ENCODE measurements around the gene MBD3.
A peak's percentile ranks its signal among the peaks of the same experiment; 100 is the strongest.

The MBD3 gene

DNA sequence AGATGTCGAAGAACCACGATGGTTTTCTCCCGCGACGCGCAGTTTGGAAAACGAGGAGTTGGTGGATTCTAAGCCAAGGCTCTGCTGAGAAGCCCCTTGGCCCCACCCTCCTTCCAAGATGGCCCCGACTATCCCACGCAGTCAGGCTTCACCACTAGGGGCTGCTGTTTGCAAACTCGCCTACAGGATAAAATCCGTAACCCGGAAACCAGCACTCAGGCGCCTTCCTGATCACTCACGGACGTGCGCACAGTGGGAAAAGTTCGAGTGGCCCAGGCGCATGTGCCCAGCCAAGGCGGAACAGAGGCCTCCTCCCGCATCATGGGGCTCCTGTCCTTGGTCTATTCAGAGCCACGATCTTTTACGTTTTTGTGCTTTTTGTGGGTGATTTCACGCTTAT lies 31.8 kb upstream of the MBD3 start:
- Histone ChIP-seq H3K4me1 (ENCODE audit: insufficient read depth, insufficient read length) (peaks cover 37% of the 10 kb centered on the region), H3K36me3 (ENCODE audit: insufficient read depth, insufficient read length, low read length) (peaks cover 79% of the 10 kb centered on the region), H3K9ac (ENCODE audit: insufficient read length, low read depth) (peak overlapping the region; percentile 32), H3K27me3 (ENCODE audit: insufficient read depth, insufficient read length) (no peaks in the 10 kb centered on the region), H3K4me3 (ENCODE audit: insufficient read length, low read depth) (no peak overlapping the region), H3K9me3 (ENCODE audit: insufficient read depth, low read length) (no peaks in the 10 kb centered on the region)
- peak; percentile 59 for DNase-seq (ENCODE audit: low read depth, low spot score)
- TF ChIP-seq YY1 (IDR thresholded peaks at IDR 0.05; ENCODE audit: insufficient read depth, insufficient read length) (peak; percentile 68), SUZ12 (IDR thresholded peaks at IDR 0.05; ENCODE audit: extremely low read depth, insufficient read depth, insufficient read length) (no peak)

DNA sequence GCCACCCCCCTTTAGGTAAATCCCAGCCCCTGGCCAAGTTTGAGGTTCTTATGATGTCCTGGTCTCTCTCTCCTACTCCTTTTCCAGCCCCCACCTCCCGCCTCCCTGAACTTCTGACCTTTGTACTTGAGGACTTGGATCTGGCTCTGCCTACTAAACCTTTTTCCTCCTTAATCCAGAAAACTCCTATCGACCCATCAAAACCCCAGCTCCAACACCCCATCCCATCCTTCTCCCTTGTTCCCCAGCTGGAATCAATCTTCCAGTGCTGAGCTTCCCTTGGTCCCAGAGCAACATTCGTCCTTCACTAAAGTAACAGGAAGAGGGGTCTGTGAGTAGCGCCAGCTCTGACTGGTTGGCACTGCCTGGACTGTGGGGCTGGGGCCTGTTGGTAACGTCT lies 29.9 kb upstream of the MBD3 start:
- DNase-seq (ENCODE audit: low read depth, low spot score) = no peak
- no peak overlapping the region for H3K4me3 ChIP-seq (ENCODE audit: insufficient read length, low read depth)
- peaks cover 2% of the 10 kb centered on the region; the same call in 1 of the 2 replicates for H3K9me3 ChIP-seq (ENCODE audit: insufficient read depth, low read length)
- peak overlapping the region; percentile 67 for H3K9ac ChIP-seq (ENCODE audit: insufficient read length, low read depth)
- H3K27me3 ChIP-seq (ENCODE audit: insufficient read depth, insufficient read length) = no peaks in the 10 kb centered on the region
- peaks cover 92% of the 10 kb centered on the region for H3K36me3 ChIP-seq (ENCODE audit: insufficient read depth, insufficient read length, low read length)
- no peak for TF ChIP-seq SUZ12 (IDR thresholded peaks at IDR 0.05; ENCODE audit: extremely low read depth, insufficient read depth, insufficient read length)
- no peak for TF ChIP-seq YY1 (IDR thresholded peaks at IDR 0.05; ENCODE audit: insufficient read depth, insufficient read length)
- no peak for TF ChIP-seq ZNF274 (IDR thresholded peaks at IDR 0.05; ENCODE audit: low read depth, low read length)
- H3K4me1 ChIP-seq (ENCODE audit: insufficient read depth, insufficient read length) = peaks cover 46% of the 10 kb centered on the region

DNA sequence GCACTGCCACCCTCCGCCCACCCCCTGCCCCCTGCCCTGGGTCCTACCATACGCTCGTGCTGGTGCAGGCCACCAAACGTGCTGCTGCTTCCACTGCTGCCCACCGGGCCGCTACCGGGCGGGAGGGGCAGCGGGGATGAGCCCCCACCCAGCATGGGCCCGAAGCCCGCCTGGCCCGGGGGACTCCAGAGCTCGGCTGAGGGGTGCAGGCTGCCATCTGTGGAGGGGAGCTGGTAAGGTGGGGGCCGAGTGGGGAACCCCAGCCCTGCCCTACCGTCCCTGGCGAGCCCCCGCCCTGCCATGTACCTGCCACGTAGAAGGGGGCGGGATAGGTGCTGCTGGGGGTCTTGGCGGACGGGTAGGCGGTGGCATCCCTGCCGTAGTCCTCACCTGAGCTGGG lies 29.3 kb upstream of the MBD3 start:
- Histone ChIP-seq H3K4me3 (ENCODE audit: insufficient read length, low read depth) (no peak overlapping the region), H3K27me3 (ENCODE audit: insufficient read depth, insufficient read length) (no peaks in the 10 kb centered on the region), H3K9me3 (ENCODE audit: insufficient read depth, low read length) (peaks cover 7% of the 10 kb centered on the region; the same call in 1 of the 2 replicates), H3K9ac (ENCODE audit: insufficient read length, low read depth) (no peak overlapping the region), H3K36me3 (ENCODE audit: insufficient read depth, insufficient read length, low read length) (peaks cover 92% of the 10 kb centered on the region), H3K4me1 (ENCODE audit: insufficient read depth, insufficient read length) (peaks cover 42% of the 10 kb centered on the region)
- TF ChIP-seq SUZ12 (IDR thresholded peaks at IDR 0.05; ENCODE audit: extremely low read depth, insufficient read depth, insufficient read length) = no peak
- TF ChIP-seq YY1 (IDR thresholded peaks at IDR 0.05; ENCODE audit: insufficient read depth, insufficient read length) = no peak
- TF ChIP-seq ZNF274 (IDR thresholded peaks at IDR 0.05; ENCODE audit: low read depth, low read length) = no peak
- DNase-seq (ENCODE audit: low read depth, low spot score) = no peak

DNA sequence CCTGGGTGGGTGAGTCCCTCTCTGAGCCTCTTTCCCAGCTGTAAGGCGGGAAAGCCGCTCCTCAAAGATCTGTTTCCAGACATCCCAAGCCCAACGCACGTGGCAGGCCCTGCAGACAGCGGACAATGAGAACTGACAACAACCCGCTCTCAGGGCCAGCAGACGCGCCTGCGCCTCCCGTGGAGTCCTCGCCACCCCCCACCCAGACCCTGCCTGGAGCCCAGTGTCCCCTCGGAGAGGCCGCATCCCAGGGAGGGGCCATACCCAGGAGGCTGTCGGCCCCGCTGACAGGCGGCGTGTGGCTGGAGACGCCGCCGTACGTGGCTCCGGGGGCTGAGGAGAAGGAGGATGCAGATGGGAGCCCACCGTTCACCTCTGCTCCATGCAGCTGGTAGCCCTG lies 28.9 kb upstream of the MBD3 start:
- Histone ChIP-seq H3K4me1 (ENCODE audit: insufficient read depth, insufficient read length) (peaks cover 39% of the 10 kb centered on the region), H3K4me3 (ENCODE audit: insufficient read length, low read depth) (no peak overlapping the region), H3K27me3 (ENCODE audit: insufficient read depth, insufficient read length) (no peaks in the 10 kb centered on the region), H3K36me3 (ENCODE audit: insufficient read depth, insufficient read length, low read length) (peaks cover 93% of the 10 kb centered on the region), H3K9ac (ENCODE audit: insufficient read length, low read depth) (peak overlapping the region; percentile 66), H3K9me3 (ENCODE audit: insufficient read depth, low read length) (peaks cover 9% of the 10 kb centered on the region; the same call in 1 of the 2 replicates)
- TF ChIP-seq SUZ12 (IDR thresholded peaks at IDR 0.05; ENCODE audit: extremely low read depth, insufficient read depth, insufficient read length) (no peak), YY1 (IDR thresholded peaks at IDR 0.05; ENCODE audit: insufficient read depth, insufficient read length) (no peak), ZNF274 (IDR thresholded peaks at IDR 0.05; ENCODE audit: low read depth, low read length) (no peak)
- no peak for DNase-seq (ENCODE audit: low read depth, low spot score)

DNA sequence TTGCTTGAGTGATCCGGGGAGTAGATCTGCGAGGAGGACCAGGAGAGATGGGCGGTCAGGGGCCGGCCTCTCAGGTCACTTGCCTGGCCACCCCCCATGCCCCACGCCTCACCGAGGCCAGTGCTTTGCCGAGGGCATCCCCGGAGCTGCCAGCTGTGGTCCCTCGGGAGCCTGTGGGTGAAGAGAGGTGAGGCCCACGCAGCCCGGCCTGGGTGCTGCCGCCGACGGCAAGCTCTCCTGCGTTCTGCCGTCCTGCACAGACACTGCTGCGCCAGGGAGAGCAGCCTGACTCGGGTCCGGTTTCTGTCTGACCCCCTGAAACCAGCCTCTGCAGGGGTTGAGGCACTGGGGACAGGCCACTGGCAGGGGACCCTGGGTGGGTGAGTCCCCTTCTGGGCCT lies 28.4 kb upstream of the MBD3 start:
- Histone ChIP-seq H3K9me3 (ENCODE audit: insufficient read depth, low read length) (peaks cover 14% of the 10 kb centered on the region; the same call in 1 of the 2 replicates), H3K4me1 (ENCODE audit: insufficient read depth, insufficient read length) (peaks cover 37% of the 10 kb centered on the region), H3K4me3 (ENCODE audit: insufficient read length, low read depth) (no peak overlapping the region), H3K27me3 (ENCODE audit: insufficient read depth, insufficient read length) (no peaks in the 10 kb centered on the region), H3K36me3 (ENCODE audit: insufficient read depth, insufficient read length, low read length) (peaks cover 93% of the 10 kb centered on the region), H3K9ac (ENCODE audit: insufficient read length, low read depth) (peak overlapping the region; percentile 66)
- DNase-seq (ENCODE audit: low read depth, low spot score) = no peak
- TF ChIP-seq YY1 (IDR thresholded peaks at IDR 0.05; ENCODE audit: insufficient read depth, insufficient read length) (no peak), SUZ12 (IDR thresholded peaks at IDR 0.05; ENCODE audit: extremely low read depth, insufficient read depth, insufficient read length) (no peak), ZNF274 (IDR thresholded peaks at IDR 0.05; ENCODE audit: low read depth, low read length) (no peak)

DNA sequence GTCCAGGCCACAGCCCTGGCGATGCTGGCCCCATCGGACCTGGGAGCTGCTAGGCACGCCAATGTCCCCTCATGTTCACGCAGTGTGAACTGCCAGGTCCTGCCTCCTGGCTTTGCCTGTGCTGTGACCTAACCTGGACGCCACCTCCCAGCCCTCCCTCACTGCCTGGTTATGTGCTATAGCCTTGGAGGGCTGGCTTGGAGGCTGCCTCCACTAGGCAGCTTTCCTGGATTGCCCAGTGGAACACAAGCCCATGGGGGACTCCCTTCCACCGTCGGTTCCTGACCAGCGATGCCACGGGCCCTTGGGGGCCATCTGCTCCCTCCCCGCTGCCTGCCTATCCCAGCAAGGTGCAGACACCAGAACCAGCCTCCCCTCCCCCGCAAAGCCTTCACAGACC lies 27.8 kb upstream of the MBD3 start:
- H3K36me3 ChIP-seq (ENCODE audit: insufficient read depth, insufficient read length, low read length) = peaks cover 93% of the 10 kb centered on the region
- no peak overlapping the region for H3K9ac ChIP-seq (ENCODE audit: insufficient read length, low read depth)
- H3K4me1 ChIP-seq (ENCODE audit: insufficient read depth, insufficient read length) = peaks cover 37% of the 10 kb centered on the region
- no peak for DNase-seq (ENCODE audit: low read depth, low spot score)
- H3K4me3 ChIP-seq (ENCODE audit: insufficient read length, low read depth) = no peak overlapping the region
- H3K9me3 ChIP-seq (ENCODE audit: insufficient read depth, low read length) = peaks cover 18% of the 10 kb centered on the region; the same call in 1 of the 2 replicates
- no peak for TF ChIP-seq SUZ12 (IDR thresholded peaks at IDR 0.05; ENCODE audit: extremely low read depth, insufficient read depth, insufficient read length)
- no peak for TF ChIP-seq YY1 (IDR thresholded peaks at IDR 0.05; ENCODE audit: insufficient read depth, insufficient read length)
- TF ChIP-seq ZNF274 (IDR thresholded peaks at IDR 0.05; ENCODE audit: low read depth, low read length) = no peak
- H3K27me3 ChIP-seq (ENCODE audit: insufficient read depth, insufficient read length) = no peaks in the 10 kb centered on the region

DNA sequence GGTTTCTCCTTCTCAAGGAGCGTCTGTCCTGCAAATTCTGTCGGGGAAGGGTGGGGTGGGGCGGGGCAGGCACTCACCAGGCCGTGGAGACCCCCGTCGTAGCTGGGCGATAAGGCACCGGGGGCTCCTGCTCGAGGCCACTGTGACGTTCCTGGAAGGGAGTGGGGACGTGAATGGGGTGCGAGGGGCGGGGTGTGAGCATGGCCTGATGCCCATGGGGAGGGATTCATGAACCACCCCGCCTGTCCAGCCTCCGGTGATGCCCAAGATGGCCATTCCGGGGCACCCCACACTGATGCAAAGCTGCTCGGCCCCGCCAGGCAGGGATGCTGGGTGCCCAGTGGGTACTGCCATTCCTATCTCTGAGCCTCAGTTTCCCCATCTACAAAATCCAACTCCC lies 27.0 kb upstream of the MBD3 start:
- Histone ChIP-seq H3K36me3 (ENCODE audit: insufficient read depth, insufficient read length, low read length) (peaks cover 93% of the 10 kb centered on the region), H3K9ac (ENCODE audit: insufficient read length, low read depth) (no peak overlapping the region), H3K4me1 (ENCODE audit: insufficient read depth, insufficient read length) (peaks cover 38% of the 10 kb centered on the region), H3K4me3 (ENCODE audit: insufficient read length, low read depth) (no peak overlapping the region), H3K27me3 (ENCODE audit: insufficient read depth, insufficient read length) (no peaks in the 10 kb centered on the region), H3K9me3 (ENCODE audit: insufficient read depth, low read length) (peaks cover 18% of the 10 kb centered on the region; the same call in 1 of the 2 replicates)
- no peak for TF ChIP-seq ZNF274 (IDR thresholded peaks at IDR 0.05; ENCODE audit: low read depth, low read length)
- no peak for TF ChIP-seq YY1 (IDR thresholded peaks at IDR 0.05; ENCODE audit: insufficient read depth, insufficient read length)
- TF ChIP-seq SUZ12 (IDR thresholded peaks at IDR 0.05; ENCODE audit: extremely low read depth, insufficient read depth, insufficient read length) = no peak
- no peak for DNase-seq (ENCODE audit: low read depth, low spot score)
